ENCODE data around the gene ENOPH1.

ENOPH1 gene

GRCh38 chr4:82433791-82434190 lies 3.4 kb downstream of the ENOPH1 start:
- TF ChIP-seq EZH2phosphoT487 (conservative IDR thresholded peaks at IDR 0.05; ENCODE audit: low read length) (no peak), CTCF (IDR thresholded peaks at IDR 0.05; ENCODE audit: insufficient read depth, low read length, poor library complexity, severe bottlenecking) (no peak)

GRCh38 chr4:82434949-82435348 lies 4.6 kb downstream of the ENOPH1 start:
- H3K9me3 ChIP-seq (ENCODE audit: insufficient read depth, low read length) = no peaks in the 10 kb centered on the region
- H3K27ac ChIP-seq (ENCODE audit: low read depth, low read length) = no peak overlapping the region
- H3K79me2 ChIP-seq (ENCODE audit: insufficient read depth, low read length) = peaks cover 92% of the 10 kb centered on the region
- TF ChIP-seq CTCF (IDR thresholded peaks at IDR 0.05; ENCODE audit: insufficient read depth, low read length, poor library complexity, severe bottlenecking) (no peak), EZH2phosphoT487 (conservative IDR thresholded peaks at IDR 0.05; ENCODE audit: low read length) (no peak)
- no peaks in the 10 kb centered on the region; the same call in 1 of the 2 replicates for H3F3A ChIP-seq (ENCODE audit: insufficient read depth)
- H3K4me2 ChIP-seq (ENCODE audit: low read depth, low read length, poor library complexity, severe bottlenecking) = no peak overlapping the region
- H3K36me3 ChIP-seq (ENCODE audit: low read length) = 0 out of 2 replicates have a peak, but pooled peaks cover 2% of the 10 kb centered on the region
- peaks cover 7% of the 10 kb centered on the region; the same call in 1 of the 2 replicates for H4K20me1 ChIP-seq (ENCODE audit: low read depth, low read length)
- no peak overlapping the region for H3K9ac ChIP-seq (ENCODE audit: low read length)
- no peaks in the 10 kb centered on the region for H3K27me3 ChIP-seq (ENCODE audit: low read length)
- H3K9me2 ChIP-seq (replicated peaks; ENCODE audit: insufficient read depth, low read length) = no peaks in the 10 kb centered on the region
- no peak overlapping the region for H2AFZ ChIP-seq (ENCODE audit: low read depth, low read length, severe bottlenecking)
- H3K4me3 ChIP-seq (ENCODE audit: insufficient read depth, low read length, poor library complexity, severe bottlenecking) = no peak overlapping the region

More at GRCh38 chr4:82433791-82434190, 3.4 kb downstream of the ENOPH1 start:
- Histone ChIP-seq H3K27ac (ENCODE audit: low read depth, low read length) (no peak overlapping the region), H2AFZ (ENCODE audit: low read depth, low read length, severe bottlenecking) (no peak overlapping the region), H3K9me3 (ENCODE audit: insufficient read depth, low read length) (no peaks in the 10 kb centered on the region), H3K27me3 (ENCODE audit: low read length) (no peaks in the 10 kb centered on the region), H3K4me2 (ENCODE audit: low read depth, low read length, poor library complexity, severe bottlenecking) (no peak overlapping the region), H3K9ac (ENCODE audit: low read length) (no peak overlapping the region), H3F3A (ENCODE audit: insufficient read depth) (no peaks in the 10 kb centered on the region; the same call in 1 of the 2 replicates), H3K36me3 (ENCODE audit: low read length) (0 out of 2 replicates have a peak, but pooled peaks cover 2% of the 10 kb centered on the region), H3K9me2 (replicated peaks; ENCODE audit: insufficient read depth, low read length) (no peaks in the 10 kb centered on the region), H3K79me2 (ENCODE audit: insufficient read depth, low read length) (peaks cover 85% of the 10 kb centered on the region), H3K4me3 (ENCODE audit: insufficient read depth, low read length, poor library complexity, severe bottlenecking) (no peak overlapping the region), H4K20me1 (ENCODE audit: low read depth, low read length) (peaks cover 7% of the 10 kb centered on the region; the same call in 1 of the 2 replicates)

GRCh38 chr4:82436130-82436529 lies 5.7 kb downstream of the ENOPH1 start:
- H3K36me3 ChIP-seq (ENCODE audit: low read length) = 0 out of 2 replicates have a peak, but pooled peaks cover 2% of the 10 kb centered on the region

More at GRCh38 chr4:82436130-82436529, 5.7 kb downstream of the ENOPH1 start:
- Histone ChIP-seq H3K79me2 (ENCODE audit: insufficient read depth, low read length) (peaks cover 96% of the 10 kb centered on the region), H4K20me1 (ENCODE audit: low read depth, low read length) (peaks cover 7% of the 10 kb centered on the region; the same call in 1 of the 2 replicates), H3K27me3 (ENCODE audit: low read length) (no peaks in the 10 kb centered on the region), H3K9me3 (ENCODE audit: insufficient read depth, low read length) (no peaks in the 10 kb centered on the region), H2AFZ (ENCODE audit: low read depth, low read length, severe bottlenecking) (no peak overlapping the region), H3K4me3 (ENCODE audit: insufficient read depth, low read length, poor library complexity, severe bottlenecking) (no peak overlapping the region), H3K27ac (ENCODE audit: low read depth, low read length) (no peak overlapping the region), H3K9ac (ENCODE audit: low read length) (no peak overlapping the region), H3K9me2 (replicated peaks; ENCODE audit: insufficient read depth, low read length) (no peaks in the 10 kb centered on the region), H3K4me2 (ENCODE audit: low read depth, low read length, poor library complexity, severe bottlenecking) (no peak overlapping the region), H3F3A (ENCODE audit: insufficient read depth) (no peaks in the 10 kb centered on the region; the same call in 1 of the 2 replicates)
- TF ChIP-seq EZH2phosphoT487 (conservative IDR thresholded peaks at IDR 0.05; ENCODE audit: low read length) (no peak), CTCF (IDR thresholded peaks at IDR 0.05; ENCODE audit: insufficient read depth, low read length, poor library complexity, severe bottlenecking) (no peak)

Measured in SU-DHL-6 (cell line).